Measurements from ENCODE around the gene ALG12. TPM values are rescaled to one million over a fixed set of nuclear protein-coding genes. Genes with fewer than 3 reads are reported as not detected.

The ALG12 gene
- total RNA-seq, 1 experiment from 2014 or later, result 16.6 TPM

DNA sequence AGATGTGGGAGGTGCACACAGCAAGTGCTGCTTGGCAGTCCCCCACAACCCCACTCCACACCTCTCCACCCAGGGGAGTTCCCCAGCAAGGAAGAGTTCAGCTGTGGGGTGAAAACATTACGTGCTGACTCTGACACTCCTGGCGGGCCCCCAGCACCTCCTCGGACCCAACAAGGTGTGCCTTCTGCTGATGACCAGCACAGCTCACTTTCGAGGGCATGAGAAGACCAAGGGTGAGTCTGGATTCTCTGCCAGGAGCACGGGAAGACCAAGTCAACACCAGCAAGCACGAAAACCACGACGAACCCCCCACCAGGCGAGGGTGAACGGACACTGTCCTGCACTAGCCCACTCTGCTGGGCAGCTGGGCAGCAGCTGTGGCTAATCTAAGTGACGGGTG is 1.4 kb downstream of the ALG12 start:
- Histone ChIP-seq H3K9me3 (ENCODE audit: control insufficient read depth in 1 of 2, insufficient read depth in 1 of 2, low read depth in 1 of 2, low read length in 2 of 2) (no peaks in the 10 kb centered on the region), H2AFZ (ENCODE audit: low read depth, low read length, poor library complexity, severe bottlenecking) (no peak overlapping the region), H3K27me3 (ENCODE audit: insufficient read depth, low read length) (no peaks in the 10 kb centered on the region), H4K20me1 (ENCODE audit: insufficient read depth) (no peaks in the 10 kb centered on the region), H3K4me3 (replicated peaks in 1 of 2; ENCODE audit: low read depth in 1 of 2, low read length in 2 of 2) (peak overlapping the region; percentile 76 to 82), H3K79me2 (ENCODE audit: insufficient read depth, low read length) (peaks cover 14% of the 10 kb centered on the region; the same call in 1 of the 2 replicates), H3K36me3 (ENCODE audit: control insufficient read depth in 1 of 2, insufficient read depth in 2 of 2, low read length in 2 of 2) (peaks cover 0 to 8% of the 10 kb centered on the region in 2 experiments; a peak in 1 of 4 replicates), H3K27ac (ENCODE audit: low read depth, low read length) (no peak overlapping the region), H3K9ac (ENCODE audit: low read length) (peak overlapping the region; percentile 88), H3K9me2 (ENCODE audit: insufficient read depth) (no peaks in the 10 kb centered on the region), H3K4me1 (ENCODE audit: control insufficient read depth in 1 of 2, insufficient read depth in 2 of 2, low read length in 2 of 2) (peaks cover 7 to 16% of the 10 kb centered on the region in 2 experiments; a peak in 3 of 4 replicates), H3K4me2 (ENCODE audit: low read length) (peak overlapping the region; percentile 96)
- BruUV-seq (replicated peaks), result no TSS peak
- ATAC-seq, result no peak
- RAD21 ChIA-PET (ENCODE audit: low non-redundant PET in 1 of 2, low total read pairs in 2 of 2, uncharacterized antibody in 2 of 2, unreplicated experiment in 2 of 2), result interaction anchor here in 1 of 2 experiments (0.7 kb wide), 1 partner anchor 98 kb away, joined by 5 read pairs; no protein-coding TSS in a partner anchor
- DNase-seq (ENCODE audit: low read depth, low spot score), result no peak
- TF ChIP-seq ZNF274 (IDR thresholded peaks at IDR 0.05; ENCODE audit: low read depth, low read length), result no peak
- TF ChIP-seq RAD21 (IDR thresholded peaks at IDR 0.05; ENCODE audit: low read depth), result no peak
- no peak for TF ChIP-seq EGR1 (IDR thresholded peaks at IDR 0.05; ENCODE audit: low read depth)
- TF ChIP-seq, protein P1, sequence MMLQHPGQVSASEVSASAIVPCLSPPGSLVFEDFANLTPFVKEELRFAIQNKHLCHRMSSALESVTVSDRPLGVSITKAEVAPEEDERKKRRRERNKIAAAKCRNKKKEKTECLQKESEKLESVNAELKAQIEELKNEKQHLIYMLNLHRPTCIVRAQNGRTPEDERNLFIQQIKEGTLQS (IDR thresholded peaks at IDR 0.05), result no peak
- no peak for TF ChIP-seq CBX3 (IDR thresholded peaks at IDR 0.05; ENCODE audit: low read depth)
- no peak for TF ChIP-seq ELF1 (IDR thresholded peaks at IDR 0.05; ENCODE audit: borderline replicate concordance, low read depth)
- no peak for TF ChIP-seq JUND (IDR thresholded peaks at IDR 0.05)
- TF ChIP-seq POLR2A (IDR thresholded peaks at IDR 0.05; ENCODE audit: borderline replicate concordance, extremely low read depth, insufficient read depth, insufficient read length), result no peak
- TF ChIP-seq, protein P2, sequence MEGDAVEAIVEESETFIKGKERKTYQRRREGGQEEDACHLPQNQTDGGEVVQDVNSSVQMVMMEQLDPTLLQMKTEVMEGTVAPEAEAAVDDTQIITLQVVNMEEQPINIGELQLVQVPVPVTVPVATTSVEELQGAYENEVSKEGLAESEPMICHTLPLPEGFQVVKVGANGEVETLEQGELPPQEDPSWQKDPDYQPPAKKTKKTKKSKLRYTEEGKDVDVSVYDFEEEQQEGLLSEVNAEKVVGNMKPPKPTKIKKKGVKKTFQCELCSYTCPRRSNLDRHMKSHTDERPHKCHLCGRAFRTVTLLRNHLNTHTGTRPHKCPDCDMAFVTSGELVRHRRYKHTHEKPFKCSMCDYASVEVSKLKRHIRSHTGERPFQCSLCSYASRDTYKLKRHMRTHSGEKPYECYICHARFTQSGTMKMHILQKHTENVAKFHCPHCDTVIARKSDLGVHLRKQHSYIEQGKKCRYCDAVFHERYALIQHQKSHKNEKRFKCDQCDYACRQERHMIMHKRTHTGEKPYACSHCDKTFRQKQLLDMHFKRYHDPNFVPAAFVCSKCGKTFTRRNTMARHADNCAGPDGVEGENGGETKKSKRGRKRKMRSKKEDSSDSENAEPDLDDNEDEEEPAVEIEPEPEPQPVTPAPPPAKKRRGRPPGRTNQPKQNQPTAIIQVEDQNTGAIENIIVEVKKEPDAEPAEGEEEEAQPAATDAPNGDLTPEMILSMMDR (IDR thresholded peaks at IDR 0.05 in 2 of 3, conservative IDR thresholded peaks at IDR 0.05 in 1 of 3; ENCODE audit: borderline replicate concordance in 1 of 3, insufficient read depth in 1 of 3, low read depth in 2 of 3, low read length in 2 of 3), result no peak
- TF ChIP-seq SRF (IDR thresholded peaks at IDR 0.05; ENCODE audit: low read depth), result no peak
- TF ChIP-seq, protein P3, sequence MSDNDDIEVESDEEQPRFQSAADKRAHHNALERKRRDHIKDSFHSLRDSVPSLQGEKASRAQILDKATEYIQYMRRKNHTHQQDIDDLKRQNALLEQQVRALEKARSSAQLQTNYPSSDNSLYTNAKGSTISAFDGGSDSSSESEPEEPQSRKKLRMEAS (IDR thresholded peaks at IDR 0.05), result no peak
- TF ChIP-seq, protein P4, sequence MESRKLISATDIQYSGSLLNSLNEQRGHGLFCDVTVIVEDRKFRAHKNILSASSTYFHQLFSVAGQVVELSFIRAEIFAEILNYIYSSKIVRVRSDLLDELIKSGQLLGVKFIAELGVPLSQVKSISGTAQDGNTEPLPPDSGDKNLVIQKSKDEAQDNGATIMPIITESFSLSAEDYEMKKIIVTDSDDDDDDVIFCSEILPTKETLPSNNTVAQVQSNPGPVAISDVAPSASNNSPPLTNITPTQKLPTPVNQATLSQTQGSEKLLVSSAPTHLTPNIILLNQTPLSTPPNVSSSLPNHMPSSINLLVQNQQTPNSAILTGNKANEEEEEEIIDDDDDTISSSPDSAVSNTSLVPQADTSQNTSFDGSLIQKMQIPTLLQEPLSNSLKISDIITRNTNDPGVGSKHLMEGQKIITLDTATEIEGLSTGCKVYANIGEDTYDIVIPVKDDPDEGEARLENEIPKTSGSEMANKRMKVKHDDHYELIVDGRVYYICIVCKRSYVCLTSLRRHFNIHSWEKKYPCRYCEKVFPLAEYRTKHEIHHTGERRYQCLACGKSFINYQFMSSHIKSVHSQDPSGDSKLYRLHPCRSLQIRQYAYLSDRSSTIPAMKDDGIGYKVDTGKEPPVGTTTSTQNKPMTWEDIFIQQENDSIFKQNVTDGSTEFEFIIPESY (IDR thresholded peaks at IDR 0.05; ENCODE audit: extremely low read depth, insufficient replicate concordance, low read length), result no peak
- POLR2A ChIA-PET, result no interaction called here
- intact Hi-C loops (cut with micrococcal nuclease), result loop anchor here (5.0 kb wide), 1 partner anchor 150 kb away; no protein-coding TSS in a partner anchor
- CTCF ChIA-PET, result interaction anchor here (1.8 to 2.7 kb wide), 2 partner anchors 113 to 149 kb away, joined by 9 to 11 read pairs; no protein-coding TSS in a partner anchor
